CD4-positive, alpha-beta T cell treated with Interleukin-4 for 1 hour (primary cell): ENCODE measurements around the gene GTF3A.
A peak's percentile ranks its signal among the peaks of the same experiment; 100 is the strongest.

Source experiments
- DNase-seq, 2 donors: peaks; one replicate each; pipeline ENCODE4 v3.0.0-alpha.2; 2020 to 2022

The GTF3A gene

GRCh38 chr13:27405546-27406134 lies 18.8 kb upstream of the GTF3A start:
- DNase-seq = no peak

GRCh38 chr13:27406178-27406939 lies 18.1 kb upstream of the GTF3A start:
- DNase-seq = peak; percentile 39 to 69

- no peak for DNase-seq
Measured at GRCh38 chr13:27408074-27408473, 16.3 kb upstream of the GTF3A start.

GRCh38 chr13:27409013-27409412 lies 15.4 kb upstream of the GTF3A start:
- no peak for DNase-seq

- no peak for DNase-seq
Measured at GRCh38 chr13:27411341-27411740, 13.1 kb upstream of the GTF3A start.

GRCh38 chr13:27415116-27415515 lies 9.3 kb upstream of the GTF3A start:
- no peak for DNase-seq

GRCh38 chr13:27419328-27419727 lies 5.1 kb upstream of the GTF3A start:
- no peak for DNase-seq

- no peak for DNase-seq
Measured at GRCh38 chr13:27421101-27421871, 3.1 kb upstream of the GTF3A start.

- DNase-seq = no peak
Measured at GRCh38 chr13:27423333-27423732, 1.1 kb upstream of the GTF3A start.

GRCh38 chr13:27425158-27425917 lies 919 bp downstream of the GTF3A start:
- peak in 1 of 2 donors; percentile 28 for DNase-seq

- peak; percentile 82 to 83 for DNase-seq
Measured at GRCh38 chr13:27425918-27426630, 1.7 kb downstream of the GTF3A start.

- DNase-seq = peak in 1 of 2 donors; percentile 41
Measured at GRCh38 chr13:27427641-27428040, 3.2 kb downstream of the GTF3A start.

- no peak for DNase-seq
Measured at GRCh38 chr13:27428160-27428559, 3.7 kb downstream of the GTF3A start.

- DNase-seq = no peak
Measured at GRCh38 chr13:27432180-27432579, 7.8 kb downstream of the GTF3A start.

GRCh38 chr13:27432611-27433210 lies 8.3 kb downstream of the GTF3A start:
- DNase-seq = peak in 1 of 2 donors; percentile 35

GRCh38 chr13:27437126-27437525 lies 12.7 kb downstream of the GTF3A start:
- DNase-seq = no peak

- no peak for DNase-seq
Measured at GRCh38 chr13:27440408-27440807, 16.0 kb downstream of the GTF3A start.

GRCh38 chr13:27442071-27442647 lies 17.7 kb downstream of the GTF3A start:
- DNase-seq = peak in 1 of 2 donors; percentile 26

GRCh38 chr13:27442797-27443196 lies 18.4 kb downstream of the GTF3A start:
- no peak for DNase-seq

- peak; percentile 59 to 67 for DNase-seq
Measured at GRCh38 chr13:27446986-27447583, 22.7 kb downstream of the GTF3A start.

- no peak for DNase-seq
Measured at GRCh38 chr13:27448308-27448707, 23.9 kb downstream of the GTF3A start.
